OCI-M2 (cell line): Measurements from ENCODE around the gene AICDA.
"Not testable (repeated sequence)": the region's sequence is repeated elsewhere in the genome, so short reads cannot be mapped to it uniquely, and the experiment has no call there.

Experiments
- DNase-seq: peaks from one replicate; lab custom pipeline; 2025; ENCODE audit not compliant: unreplicated experiment; lab: John Stamatoyannopoulos, UW

AICDA gene

GRCh38 chr12:8612629-8613028 lies at the start of gene AICDA:
AICDA (minus strand) TSS chr12:8612859; CDS start chr12:8612767, 92 bp downstream.
- no peak for DNase-seq

GRCh38 chr12:8661751-8662150 lies 49.1 kb upstream of the AICDA start:
- DNase-seq = no peak

- DNase-seq = no peak
These were observed 48.4 kb upstream of the AICDA start for GRCh38 chr12:8661016-8661415.

GRCh38 chr12:8658346-8658745 lies 45.7 kb upstream of the AICDA start:
- DNase-seq = no peak

- DNase-seq = no peak
These were observed 42.8 kb upstream of the AICDA start for GRCh38 chr12:8655421-8655820.

- DNase-seq = no peak
These were observed 36.0 kb upstream of the AICDA start for GRCh38 chr12:8648576-8649205.

GRCh38 chr12:8647968-8648367 lies 35.3 kb upstream of the AICDA start:
- DNase-seq = no peak

- no peak for DNase-seq
These were observed 31.9 kb upstream of the AICDA start for GRCh38 chr12:8644345-8645248.

- no peak for DNase-seq
These were observed 30.1 kb upstream of the AICDA start for GRCh38 chr12:8642775-8643174.

GRCh38 chr12:8639936-8640335 lies 27.3 kb upstream of the AICDA start:
- no peak for DNase-seq

- DNase-seq = no peak
These were observed 26.3 kb upstream of the AICDA start for GRCh38 chr12:8638951-8639350.

GRCh38 chr12:8637666-8638065 lies 25.0 kb upstream of the AICDA start:
- DNase-seq = no peak

GRCh38 chr12:8637244-8637643 lies 24.6 kb upstream of the AICDA start:
- no peak for DNase-seq

- DNase-seq = no peak
These were observed 23.9 kb upstream of the AICDA start for GRCh38 chr12:8636581-8636980.

GRCh38 chr12:8636007-8636346 lies 23.3 kb upstream of the AICDA start:
- not testable (repeated sequence) for DNase-seq

GRCh38 chr12:8635342-8636006 lies 22.8 kb upstream of the AICDA start:
- not testable (repeated sequence) for DNase-seq

- no peak for DNase-seq
These were observed 17.5 kb upstream of the AICDA start for GRCh38 chr12:8630131-8630530.

- no peak for DNase-seq
These were observed 16.9 kb upstream of the AICDA start for GRCh38 chr12:8629486-8630033.

GRCh38 chr12:8628731-8629130 lies 16.1 kb upstream of the AICDA start:
- DNase-seq = no peak

GRCh38 chr12:8624750-8625149 lies 12.1 kb upstream of the AICDA start:
- not testable (repeated sequence) for DNase-seq

GRCh38 chr12:8622646-8623045 lies 10.0 kb upstream of the AICDA start:
- no peak for DNase-seq

- no peak for DNase-seq
These were observed 2.5 kb upstream of the AICDA start for GRCh38 chr12:8615206-8615605.
